Left hindlimb (tissue), 1 donor: ENCODE results near the gene MTCL1.

Source experiments
- DNase-seq: peaks from one replicate; pipeline ENCODE4 v3.0.0-alpha.2; 2018

MTCL1 gene

DNA sequence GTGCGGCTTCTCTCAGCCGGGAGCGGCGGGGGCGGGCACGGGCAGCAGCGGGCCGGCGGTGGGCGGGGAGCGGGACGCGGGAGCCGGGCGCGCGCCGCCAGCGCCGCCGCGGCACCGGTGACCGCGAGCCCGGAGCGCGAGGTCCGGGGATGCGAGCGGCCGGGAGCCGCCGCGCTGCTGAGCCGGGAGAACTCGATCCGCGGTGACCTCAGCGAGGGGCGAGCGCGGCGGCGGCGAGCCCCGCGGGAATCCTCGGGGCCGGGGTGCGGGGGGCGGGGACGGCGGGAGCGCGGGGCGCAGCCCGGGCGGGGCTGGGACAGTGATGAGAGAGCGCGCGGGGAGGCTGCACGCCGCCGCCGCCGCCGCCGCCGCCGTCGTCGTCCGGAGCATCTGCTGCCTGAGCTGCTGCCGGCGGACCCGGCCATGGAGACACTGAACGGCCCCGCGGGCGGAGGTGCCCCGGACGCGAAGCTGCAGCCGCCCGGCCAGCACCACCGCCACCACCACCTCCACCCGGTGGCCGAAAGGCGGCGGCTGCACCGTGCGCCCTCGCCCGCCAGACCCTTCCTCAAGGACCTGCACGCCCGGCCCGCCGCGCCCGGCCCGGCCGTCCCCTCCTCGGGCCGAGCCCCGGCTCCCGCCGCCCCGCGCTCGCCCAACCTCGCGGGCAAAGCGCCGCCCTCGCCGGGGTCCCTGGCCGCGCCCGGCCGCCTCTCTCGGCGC lies at the start of gene MTCL1:
Gene MTCL1, plus strand, starts transcription at position 319 of the 723 bp plus-strand sequence. Its CDS starts 105 bp downstream, at position 424.
- DNase-seq, result no peak

DNA sequence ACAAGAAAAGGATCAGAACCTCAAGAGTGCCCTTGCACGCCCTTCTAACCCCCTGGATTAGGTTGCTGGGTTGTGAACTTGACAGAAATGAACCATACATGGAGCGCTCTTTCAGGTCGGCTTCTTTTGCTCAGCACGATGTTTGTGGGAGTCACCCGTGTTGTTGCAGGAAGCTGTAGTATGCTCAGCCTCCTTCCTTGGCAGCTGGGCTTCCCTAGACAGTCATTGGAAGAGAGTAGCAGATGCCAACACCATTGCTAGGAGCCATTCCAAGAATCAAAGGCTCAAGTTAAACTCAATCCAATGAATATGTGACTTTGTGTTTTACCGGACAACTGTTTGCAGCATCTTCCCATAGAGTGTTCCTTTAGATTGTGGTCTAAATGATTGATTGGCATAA lies 49.1 kb upstream of the MTCL1 start:
- DNase-seq, result no peak

DNA sequence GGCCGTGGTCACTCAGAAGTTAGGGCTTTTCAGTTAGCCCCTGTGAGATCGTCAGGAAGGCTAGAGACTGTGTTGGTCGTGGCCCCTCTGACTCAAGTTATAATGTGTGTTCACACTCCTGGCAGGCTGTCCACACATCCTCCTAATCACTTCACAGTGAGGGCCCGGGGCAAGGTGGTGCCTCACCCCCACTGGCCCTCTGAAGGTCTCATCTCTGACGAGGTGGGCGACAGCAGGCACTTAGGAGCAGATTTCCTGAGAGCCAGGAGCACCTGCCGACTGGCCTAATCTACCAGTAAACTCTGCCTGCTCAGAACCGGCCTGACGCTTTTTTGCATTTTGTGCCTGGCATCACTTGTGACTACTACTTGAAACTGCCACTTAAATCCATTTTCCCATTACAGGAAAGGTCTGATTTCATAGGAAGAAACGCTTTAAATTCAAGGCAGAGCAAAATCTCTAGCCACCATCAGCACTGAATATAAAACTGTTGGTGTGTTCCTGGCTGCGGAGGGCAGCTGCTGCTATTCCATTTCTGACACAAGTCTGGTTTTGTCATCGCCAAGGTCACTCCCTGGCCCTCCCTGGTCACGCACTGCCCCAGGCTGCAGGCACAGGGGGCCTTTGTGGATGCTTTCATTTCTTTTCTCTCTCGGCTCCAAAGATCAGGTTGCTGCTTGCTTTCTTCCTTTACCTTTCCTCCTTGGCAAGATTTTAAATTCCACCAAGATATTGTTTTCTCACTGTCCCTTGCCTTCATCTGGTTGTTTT lies 48.1 kb upstream of the MTCL1 start:
- DNase-seq, result no peak

DNA sequence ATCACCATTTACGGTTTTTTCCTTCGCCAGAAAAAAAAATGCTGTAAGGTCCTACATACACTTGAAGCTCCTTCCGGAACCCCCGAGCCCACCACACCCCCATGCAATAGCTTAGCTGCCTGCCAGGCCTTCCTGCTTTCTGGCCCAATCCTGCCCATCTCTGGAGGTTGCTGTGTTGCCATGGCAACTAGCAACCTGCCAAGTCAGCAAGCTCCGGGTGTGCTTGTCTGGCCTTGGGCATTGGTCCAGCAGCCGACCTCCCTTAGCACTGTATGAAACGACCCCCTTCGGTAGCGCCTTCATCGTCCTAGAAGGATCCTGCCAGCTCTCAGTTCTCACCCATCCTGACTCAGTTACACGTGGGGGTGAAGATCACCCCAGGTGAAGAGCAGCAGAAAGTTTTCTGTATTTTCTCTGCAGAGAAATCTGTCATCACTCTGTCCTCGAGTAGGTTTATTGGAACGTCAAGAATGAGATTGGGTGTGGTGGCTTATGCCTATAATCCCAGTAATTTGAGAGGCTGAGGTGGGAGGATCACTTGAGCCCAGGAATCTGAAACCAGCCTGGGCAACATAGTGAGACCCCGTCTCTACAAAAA lies 47.4 kb upstream of the MTCL1 start:
- no peak for DNase-seq

DNA sequence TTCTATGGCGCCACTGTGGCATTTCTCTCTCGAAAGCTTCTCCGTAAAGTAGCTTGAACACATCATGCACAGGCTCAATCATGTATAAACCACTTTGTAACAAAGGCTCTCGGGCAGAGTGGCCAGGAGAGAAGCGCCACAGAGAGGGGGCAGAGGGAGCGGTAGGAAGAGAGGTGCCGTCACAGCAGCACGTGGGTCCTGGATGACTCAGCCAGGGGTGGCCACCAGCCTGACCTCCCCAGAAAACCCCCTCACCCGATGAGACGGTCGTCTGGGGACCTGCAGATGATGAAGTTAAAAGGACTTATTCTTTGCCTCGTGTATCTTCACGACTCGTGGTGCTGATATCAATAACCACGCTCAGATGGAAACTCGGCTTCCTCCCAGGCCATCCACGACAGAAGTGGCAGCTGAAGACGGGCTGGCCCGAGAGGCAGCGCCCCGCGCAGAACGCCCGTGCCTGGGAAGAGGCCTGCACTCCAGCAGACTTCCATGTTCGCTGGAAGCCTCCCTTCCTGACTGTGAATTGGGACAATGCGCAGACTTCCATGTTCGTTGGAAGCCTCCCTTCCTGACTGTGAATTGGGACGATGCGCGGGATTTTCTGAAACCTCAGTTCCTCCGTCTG lies 46.4 kb upstream of the MTCL1 start:
- no peak for DNase-seq

DNA sequence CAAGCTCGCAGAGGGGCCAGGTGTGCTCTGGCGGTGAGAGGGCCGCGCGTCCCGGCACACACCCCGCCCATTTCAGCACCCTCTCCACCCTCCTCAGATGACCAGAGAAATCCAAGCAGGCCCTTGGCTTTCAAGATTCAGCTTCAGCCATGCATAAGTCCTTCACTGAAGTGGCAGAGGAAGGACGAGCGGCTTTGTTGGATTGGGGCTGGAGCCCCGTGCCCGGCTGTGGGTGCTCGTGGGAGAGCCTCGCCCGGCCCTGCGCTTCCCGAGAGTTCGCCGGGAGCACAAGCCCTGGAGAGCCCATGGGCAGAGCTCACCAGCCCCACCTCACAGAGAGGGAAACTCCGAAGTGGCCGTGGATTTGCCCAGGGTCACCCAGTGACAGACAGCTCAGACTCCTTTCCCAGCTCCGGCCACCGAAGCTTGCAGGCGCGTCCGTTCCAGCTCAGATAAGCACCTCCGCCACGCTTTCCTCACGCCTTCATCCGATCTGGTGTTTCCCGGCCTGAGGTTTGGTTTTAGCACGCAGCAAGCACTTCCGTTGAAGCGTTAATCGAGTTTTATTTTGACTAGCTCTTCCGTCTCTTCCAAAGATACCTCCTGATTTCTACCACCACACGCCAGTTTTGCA lies 45.6 kb upstream of the MTCL1 start:
- no peak for DNase-seq

DNA sequence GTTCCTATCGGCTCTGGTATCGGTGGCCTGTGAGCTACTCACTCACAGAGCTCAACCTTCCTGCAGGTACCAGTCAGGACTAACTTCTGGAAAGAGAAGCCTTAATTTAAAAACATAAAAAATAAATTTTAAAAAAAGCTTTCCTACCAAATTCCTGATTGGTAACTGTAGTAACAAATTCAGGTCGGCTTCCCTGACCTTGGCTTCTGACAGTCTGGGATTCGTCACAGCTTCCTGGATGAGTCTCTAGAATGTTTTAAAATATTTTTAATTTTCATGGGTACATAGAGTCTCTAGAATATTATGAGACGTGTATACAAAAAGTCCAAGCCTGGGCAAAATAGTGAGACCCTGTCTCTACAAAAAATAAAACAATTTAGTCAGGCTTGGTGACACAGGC lies 45.0 kb upstream of the MTCL1 start:
- DNase-seq, result no peak

DNA sequence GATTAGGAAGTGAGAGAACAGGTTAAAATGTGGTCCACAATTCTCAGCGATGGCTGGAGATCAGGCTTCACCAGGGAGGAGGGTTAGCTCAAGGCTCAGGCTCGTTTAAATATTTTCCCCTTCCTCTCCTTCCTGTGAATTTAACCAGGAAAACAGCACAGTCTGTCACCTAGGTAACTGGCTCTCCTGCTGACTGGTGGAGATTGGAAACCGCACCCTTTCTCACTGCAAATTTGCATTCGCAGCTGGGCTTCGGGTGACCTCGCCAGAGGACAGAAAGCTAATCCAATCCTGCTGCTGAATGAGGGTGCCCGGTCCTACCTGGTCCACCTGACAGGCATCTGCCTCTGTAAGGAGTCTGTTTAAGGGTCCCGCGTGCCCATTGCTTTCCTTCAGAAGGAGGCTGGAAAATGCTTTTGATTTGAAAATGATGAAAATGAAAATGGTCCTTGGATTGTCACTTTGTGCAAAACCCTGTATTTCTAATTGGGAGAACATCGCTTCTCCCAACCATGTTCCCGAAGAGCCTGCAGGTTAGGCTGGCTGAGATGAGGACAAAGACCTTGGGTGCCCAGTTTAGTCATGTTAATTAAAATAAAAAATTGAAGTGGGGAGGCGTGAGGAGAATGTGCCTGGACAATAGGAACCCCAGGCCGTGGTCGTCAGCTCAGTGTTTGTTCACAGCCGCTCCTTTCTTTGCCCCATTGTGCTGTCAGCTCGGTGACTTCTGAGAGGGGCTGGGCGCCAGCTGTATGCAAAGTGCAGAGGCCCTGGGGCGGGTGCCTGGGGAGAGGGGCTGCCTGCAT lies 43.4 kb upstream of the MTCL1 start:
- peak; percentile 45 for DNase-seq

DNA sequence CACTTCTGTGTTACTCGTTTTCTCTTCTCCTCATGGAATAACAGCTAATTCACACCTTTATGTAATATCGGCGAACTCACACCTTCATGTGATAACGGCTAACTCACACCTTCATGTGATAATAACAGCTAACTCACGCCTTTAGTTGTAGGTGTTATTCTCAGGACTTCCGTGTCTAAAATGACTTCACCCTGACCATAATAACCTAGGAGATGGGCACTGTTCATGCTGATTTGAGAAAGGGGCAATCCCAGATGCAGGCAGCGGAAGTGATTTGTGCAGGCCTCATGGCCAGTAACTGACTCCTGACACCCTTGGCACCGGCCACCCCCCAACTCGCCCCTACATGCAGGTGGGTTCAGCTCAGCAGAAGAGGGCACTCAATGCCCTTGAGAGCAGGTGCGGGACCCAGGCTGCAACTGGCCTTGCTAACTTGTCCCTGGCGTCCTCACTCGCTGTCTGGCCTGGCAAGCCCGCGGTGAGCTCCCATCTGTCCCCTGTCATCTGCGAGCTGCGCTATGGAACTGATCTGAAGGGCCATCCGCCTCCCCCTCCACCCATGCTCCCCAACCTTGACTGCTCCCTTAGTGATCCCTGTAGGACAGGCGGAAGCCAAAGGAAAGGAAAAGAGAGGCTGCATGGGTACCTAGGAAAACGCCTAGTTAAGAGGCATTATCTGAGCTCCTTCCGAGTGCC lies 42.6 kb upstream of the MTCL1 start:
- no peak for DNase-seq

DNA sequence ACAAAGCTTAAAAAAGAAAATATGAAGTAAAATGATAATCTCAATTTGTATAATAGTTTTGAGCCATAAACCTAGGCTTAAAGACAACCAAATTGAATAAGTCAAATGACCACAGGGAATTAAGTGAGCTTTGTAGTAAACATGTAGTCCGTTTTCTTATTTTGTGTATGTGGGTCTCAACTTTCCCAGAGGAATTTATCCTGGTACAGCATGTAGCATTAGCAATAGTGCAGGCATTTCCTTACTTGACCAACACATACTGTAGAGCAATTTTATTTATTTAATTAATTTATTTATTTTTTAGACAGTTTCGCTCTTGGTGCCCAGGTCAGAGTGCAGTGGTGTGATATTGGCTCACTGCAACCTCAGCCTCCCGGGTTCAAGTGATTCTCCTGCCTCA lies 37.5 kb upstream of the MTCL1 start:
- DNase-seq, result no peak

DNA sequence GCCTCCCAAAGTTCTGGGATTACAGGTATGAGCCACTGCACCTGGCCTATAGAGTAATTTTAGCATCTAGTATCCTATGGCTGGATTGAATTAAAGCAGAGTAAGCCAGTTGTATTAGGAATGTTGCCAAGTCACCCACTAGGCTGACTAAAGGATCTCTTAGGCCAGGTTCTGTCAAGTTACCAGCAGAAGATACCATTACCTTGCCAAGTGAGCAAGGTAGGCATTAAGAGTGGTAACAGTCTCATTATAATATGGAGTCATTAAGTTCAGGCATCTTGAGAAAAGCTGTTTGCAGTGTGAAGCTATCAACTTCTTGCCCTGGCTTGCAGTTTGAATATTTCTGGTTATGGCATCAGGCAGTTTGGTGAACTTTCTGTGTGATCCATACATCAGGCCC lies 37.0 kb upstream of the MTCL1 start:
- DNase-seq, result no peak

DNA sequence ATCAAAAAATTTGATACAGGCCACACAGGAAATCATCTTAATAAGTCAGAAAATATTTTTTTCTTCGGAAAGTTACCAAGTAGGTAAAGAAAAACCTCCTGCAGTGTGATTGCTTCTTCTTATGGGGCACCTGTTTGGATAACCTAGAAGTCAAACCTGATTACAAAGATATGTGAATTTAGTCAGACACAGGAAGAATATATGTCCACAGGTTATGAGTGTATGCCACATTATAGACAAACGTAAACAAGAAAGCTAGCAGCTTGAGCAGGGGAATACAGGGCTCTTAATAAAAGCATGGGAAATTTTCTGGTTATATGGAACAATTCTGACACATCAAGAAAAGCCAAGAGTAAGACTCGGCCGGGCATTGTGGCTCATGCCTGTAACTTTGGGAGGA lies 35.8 kb upstream of the MTCL1 start:
- DNase-seq, result no peak

DNA sequence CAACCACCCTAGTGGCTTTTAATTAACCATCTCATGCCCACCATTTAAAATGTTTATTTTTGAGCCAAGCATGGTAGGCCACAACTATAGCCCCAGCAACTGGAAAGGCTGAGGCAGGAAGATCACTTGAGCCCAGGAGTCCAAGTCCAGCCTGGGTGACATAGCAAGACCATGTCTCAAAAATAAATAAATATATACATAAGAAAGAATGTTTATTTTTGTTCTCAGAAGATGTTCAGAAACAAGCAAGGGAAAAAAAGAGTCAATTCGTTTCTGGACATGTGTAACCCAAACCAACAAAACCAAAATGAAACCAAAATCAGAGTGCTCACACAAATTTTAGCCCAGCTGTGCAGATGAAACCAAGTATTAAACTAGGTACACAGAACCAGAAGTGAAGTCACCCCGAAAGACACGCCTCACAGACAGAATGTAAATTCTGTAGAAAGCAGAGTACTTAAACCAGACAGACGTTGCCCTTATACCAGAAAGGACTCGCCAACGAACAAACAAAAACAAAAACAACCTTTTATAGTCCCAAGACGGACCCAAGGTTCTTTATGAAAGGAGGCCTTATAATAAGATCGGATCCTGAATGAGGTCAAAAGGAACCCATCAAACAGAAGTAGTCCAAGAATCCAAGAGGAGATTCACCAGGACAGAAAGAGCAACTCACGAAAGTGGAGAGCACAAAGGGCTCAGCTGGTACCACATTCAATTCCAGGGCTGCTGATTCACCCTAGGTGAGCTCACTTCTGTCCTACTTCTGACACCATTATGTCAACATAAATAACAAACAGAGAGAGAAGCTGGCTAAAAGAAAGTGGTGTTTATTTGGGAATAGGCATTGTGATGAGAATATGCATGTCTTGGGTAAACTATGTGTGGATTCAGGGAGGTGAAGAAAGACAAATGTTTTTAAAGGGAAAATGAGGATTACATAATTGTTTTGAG lies 31.8 kb upstream of the MTCL1 start:
- DNase-seq, result no peak

DNA sequence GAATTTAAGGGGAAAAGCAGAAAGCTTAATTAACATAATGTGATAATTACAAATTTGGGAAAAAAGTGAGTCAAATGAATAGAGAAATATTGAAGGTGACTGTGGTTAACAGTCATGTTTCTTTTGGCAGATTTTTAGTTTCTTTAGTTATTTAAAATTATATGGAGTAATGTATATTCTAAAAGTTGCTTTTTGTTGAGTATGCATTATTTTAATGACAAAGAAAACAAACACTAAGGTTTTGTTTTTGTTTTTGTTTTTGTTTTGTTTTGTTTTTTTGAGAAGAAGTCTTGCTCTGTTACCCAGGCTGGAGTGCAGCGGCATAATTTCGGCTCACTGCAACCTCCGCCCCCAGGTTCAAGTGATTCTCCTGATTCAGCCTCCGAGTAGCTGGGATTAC lies 30.3 kb upstream of the MTCL1 start:
- DNase-seq, result no peak

DNA sequence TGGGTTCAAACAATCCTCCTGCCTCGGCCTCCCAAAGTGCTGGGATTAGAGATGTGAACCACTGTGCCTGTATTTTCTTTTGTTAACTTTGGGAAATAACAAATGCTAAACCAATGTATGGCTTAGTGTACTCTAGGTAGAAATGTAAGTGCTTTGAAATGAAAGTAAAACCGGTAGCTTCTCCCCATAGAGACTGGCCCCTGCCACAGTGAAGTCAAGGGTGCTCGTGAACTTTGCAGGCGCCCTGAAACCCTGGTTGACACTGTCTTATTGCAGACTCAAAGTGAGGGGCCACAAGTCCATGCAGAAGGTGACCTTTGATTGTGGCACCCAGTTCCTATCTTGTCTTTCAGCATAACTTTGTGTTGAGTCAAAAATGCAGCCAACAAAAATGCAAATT lies 24.2 kb upstream of the MTCL1 start:
- DNase-seq, result no peak

DNA sequence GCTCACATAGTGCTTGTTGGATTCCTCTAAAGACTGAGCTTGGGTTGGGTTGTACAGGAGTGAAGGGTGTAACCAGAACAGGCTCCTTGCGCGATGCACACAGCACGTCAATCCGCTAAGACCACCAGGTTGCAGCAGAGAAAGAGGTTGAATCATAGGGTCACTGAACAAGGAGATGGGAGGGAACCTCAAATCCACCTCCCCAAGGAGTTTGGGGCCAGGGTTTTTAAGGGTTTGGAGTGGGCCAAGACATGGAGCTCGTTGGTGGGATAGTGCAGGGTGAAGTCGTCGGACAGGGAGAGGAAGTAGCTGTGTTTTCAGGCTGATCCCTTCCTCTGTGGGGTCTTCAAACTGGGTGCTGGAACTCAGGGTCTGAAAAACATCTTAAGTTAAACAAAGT lies 20.8 kb upstream of the MTCL1 start:
- DNase-seq, result no peak

DNA sequence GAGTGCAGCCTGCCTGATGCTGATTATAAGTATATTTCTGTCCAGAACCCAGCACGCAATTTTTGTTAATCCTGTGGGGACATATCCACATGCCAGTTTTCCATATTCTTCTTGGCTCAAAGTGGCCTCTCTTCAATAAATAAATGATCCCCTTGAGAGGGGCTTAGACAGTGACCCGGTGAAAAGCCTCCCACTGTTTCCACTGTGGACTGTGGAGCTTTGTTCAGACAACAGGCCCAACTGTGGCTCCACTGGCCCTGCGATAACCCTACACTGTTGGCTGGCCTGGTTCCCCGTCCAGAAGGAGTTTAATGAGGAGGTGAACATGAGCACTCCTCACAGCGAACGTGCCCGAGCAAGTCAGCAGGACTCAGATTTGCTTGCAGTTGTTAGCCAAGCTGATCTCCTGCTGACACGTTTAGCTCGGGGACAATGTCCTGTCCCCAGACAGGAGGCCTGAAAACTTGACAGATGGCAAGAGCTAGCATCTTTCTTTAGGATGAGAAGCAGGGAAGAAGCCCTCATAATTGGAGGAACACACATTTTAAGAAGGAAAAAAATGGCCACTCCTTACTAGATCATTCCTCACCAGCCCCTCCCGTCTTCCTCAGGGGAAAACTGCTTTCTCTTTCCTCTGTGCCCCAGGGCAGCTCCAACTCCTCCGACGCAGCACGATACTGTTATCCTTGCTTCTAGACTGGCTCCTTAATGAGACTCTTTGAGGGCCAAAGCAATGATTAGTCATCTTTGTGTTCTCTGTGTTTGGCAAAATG lies 20.0 kb upstream of the MTCL1 start:
- no peak for DNase-seq

DNA sequence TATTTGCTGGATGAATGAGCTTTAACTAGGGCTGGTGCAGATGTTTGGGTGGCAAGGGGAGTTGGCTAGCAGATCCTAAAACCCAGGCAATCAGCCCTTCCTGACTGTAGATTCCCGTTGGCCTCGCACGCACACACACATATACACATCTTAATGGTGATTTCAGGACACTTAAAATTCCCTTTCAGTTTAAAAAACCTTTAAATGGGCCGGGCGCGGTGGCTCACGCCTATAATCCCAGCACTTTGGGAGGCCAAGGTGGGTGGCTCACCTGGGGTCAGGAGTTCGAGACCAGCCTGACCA lies 19.5 kb upstream of the MTCL1 start:
- DNase-seq, result no peak

DNA sequence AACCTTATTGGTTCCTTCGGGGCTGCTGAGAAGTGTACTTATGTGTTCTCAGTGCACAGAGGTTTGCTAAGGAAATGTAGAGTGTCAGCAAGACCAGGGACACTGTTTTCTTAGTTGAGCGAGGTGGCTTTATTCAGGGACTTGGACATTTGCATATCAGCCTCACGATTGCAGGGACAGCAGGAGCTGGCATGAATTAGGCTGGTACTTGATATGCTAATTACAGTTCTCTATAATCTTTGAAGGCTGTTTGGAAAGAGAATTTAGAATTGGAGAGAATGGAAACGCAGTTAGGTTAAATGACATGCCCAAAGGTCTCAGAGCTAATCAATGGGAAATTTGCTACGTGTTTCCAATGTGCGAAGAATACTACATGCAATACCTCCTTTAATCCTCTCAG lies 18.7 kb upstream of the MTCL1 start:
- DNase-seq, result no peak
